Femur (tissue), 1 donor: ENCODE measurements around the gene MBLAC1.

ENCODE experiments used
- DNase-seq: peaks from one replicate; pipeline ENCODE4 v3.0.0-alpha.2; 2017

MBLAC1 gene

DNA sequence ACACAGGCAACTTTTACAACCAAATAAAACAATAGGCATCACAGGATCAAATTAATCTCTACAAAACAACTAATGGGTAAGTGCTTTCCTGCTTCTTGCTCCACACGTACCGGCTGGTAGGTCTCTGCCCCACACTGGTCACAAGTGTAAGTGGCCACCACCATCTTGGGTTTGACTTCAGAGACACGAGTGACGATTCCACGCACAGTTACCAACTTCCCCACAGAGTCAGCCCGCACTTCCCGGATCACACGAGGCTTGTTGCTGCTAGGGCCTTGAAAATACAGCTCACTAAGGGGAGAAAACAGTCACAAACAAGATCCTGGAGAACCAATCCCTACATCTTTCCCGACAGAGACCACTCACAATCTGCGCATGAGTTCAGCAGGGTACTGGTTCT is 27.9 kb upstream of the MBLAC1 start:
- DNase-seq: no peak

DNA sequence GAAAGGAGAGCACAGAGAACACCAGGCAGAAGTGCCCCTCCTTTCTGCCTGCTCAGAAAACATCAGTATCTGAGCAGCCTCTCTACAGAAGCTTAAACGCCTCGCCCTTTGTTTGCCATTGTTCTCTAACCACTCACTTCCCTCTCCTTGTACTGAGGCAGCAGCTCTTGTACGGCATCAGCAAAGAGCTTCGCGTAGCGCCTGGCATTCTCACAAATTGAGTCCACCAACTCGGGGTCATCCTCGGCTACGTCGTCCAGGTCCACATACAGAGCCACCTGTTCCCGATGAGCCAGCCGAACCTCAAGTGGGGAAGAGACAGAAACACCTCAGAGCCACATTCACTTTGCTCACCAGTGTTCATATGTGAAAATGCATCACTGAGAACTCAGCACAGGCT is 27.3 kb upstream of the MBLAC1 start:
- no peak for DNase-seq

DNA sequence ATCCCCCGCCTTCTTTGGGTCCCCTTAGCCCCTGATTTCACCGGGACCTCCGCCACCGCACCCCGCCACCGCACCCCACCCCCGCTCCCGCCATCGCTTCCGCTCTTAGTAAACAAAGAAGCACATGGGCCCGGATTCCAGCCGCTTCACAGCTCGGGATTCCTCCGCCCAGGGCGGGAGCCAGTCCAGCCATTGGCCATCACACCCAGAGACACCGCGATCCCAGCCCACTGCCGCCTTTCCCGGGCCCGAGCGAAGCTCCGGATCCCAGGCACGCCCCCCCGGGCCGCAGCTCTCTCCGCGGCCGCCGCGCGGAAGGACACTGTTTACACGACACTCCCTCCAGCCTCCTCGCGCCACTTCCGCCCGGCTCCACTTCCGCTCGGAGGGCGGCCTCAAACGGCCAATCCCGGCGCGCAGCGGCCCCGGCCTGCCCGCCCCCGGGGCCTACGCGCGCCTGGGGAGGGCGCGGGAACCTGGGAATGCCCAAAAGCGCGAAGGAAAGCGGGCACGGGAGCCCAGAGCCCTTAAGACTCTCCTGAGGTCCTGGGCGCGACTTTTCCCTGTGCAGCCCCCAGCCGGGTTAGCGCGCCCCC is 26.2 kb upstream of the MBLAC1 start:
- DNase-seq: peak; percentile 96

DNA sequence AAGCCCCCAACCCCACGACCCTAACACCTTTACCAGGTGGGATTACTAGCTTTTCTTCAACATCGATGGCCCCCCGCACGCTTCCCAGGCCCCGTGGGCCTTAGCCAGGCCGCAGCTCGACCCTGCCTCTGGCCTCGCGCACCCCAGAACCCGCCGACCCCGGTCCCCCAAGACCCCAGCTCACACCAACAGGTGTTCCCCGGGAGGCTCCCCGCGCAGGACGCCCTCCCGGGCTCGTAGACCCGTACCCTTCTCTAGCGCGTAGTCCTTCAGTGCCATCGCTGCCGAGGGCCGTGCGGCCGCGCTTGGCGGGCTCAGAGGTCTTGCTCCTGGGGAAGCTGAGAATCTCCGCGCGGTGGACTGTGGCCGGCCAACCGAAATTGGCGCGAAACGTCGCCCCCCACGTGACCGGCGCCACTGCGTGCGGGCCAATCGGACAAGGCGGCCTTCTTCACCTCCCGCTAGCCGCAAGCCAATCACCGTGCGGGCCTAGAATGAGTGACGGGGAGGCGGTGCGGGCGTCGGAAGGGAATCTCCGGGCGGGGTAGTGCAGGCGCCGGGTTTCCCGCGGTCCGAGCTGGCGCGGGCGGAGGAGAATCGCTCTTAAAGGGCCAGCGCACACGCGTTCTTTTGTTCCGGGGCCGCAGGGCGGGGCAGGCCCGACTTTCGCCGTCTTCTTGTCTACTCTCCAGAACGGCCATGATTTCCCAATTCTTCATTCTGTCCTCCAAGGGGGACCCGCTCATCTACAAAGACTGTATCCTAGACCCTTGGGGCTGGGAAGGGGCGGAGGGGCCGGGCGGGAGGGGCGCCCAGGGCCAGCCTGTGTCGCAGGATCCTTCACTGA is 25.5 kb upstream of the MBLAC1 start, which contains the start of the genes AP4M1 and MCM7:
Gene AP4M1, plus strand, starts transcription at position 628 of the 847 bp plus-strand sequence. Its CDS starts 72 bp downstream, at position 700.
Gene MCM7, minus strand, starts transcription at position 382 of the 847 bp plus-strand sequence. Its CDS starts 103 bp downstream, at position 279.
- peak; percentile 99 for DNase-seq

DNA sequence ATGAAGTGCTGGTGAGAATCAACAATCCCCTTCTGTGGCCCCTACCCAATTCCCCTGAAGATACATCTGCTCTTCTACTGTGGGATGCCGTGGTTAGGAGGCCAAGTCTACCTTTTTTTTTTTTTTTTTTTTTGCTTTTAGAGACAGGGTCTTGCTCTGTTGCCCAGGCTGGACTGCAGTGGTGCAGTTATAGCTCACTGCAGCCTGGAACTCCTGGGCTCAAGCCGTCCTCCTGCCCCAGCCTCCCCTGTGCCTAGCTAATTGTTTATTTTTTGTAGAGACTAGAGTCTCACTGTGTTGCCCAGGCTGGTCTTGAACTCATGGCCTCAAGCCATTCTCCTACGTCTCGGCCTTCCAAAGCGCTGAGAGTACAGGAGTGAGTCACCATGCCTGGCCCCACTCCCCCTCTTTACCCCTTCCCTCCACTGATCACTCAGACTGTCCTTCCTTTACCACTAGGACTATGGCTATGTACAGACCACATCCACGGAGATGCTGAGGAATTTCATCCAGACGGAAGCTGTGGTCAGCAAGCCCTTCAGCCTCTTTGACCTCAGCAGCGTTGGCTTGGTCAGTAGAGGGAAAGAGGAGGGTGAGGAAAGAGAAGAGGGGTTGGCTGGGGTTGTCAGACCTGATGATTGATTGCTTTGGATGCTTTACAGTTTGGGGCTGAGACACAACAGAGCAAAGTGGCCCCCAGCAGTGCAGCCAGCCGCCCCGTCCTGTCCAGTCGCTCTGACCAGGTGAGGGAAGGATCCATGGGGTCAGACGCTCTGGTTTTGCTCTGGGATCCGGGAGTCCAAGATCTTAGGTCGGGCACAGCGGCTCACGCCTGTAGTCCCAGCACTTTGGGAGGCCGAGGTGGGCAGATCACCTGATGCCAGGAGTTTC is 23.6 kb upstream of the MBLAC1 start:
- DNase-seq: no peak

DNA sequence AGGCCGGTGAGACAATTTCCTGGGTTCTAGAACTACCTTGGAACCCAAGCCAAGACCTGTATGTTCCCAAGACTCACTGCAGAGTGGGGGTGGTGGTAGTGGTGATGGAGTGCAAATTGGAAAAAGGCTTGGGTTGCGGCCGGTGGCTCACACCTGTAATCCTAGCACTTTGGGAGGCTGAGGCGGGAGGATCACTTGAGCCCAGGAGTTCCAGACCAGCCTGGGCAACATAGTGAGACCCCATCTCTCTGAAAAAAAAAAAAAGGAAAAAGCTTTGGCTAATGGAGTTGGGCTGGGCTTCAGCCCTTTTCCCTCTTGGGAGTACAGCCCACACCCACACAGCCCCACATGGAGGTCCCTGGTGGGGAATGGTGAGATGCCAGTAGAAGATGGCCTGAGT is 21.2 kb upstream of the MBLAC1 start:
- no peak for DNase-seq

DNA sequence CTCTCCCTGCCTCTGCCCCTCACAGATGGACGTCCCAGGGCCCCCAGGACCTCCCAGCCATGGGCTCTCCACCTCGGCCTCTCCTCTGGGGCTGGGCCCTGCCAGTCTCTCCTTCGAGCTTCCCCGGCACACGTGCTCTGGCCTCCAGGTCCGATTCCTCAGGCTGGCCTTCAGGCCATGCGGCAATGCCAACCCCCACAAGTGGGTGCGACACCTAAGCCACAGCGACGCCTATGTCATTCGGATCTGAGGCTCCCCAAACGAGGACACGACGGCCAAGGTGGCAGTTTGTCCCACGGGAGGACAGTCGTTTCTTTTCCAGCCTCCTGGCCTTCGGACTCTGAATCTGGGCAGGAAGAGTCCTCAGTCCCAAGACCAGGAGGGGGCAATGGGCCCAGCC is 20.1 kb upstream of the MBLAC1 start:
- no peak for DNase-seq

DNA sequence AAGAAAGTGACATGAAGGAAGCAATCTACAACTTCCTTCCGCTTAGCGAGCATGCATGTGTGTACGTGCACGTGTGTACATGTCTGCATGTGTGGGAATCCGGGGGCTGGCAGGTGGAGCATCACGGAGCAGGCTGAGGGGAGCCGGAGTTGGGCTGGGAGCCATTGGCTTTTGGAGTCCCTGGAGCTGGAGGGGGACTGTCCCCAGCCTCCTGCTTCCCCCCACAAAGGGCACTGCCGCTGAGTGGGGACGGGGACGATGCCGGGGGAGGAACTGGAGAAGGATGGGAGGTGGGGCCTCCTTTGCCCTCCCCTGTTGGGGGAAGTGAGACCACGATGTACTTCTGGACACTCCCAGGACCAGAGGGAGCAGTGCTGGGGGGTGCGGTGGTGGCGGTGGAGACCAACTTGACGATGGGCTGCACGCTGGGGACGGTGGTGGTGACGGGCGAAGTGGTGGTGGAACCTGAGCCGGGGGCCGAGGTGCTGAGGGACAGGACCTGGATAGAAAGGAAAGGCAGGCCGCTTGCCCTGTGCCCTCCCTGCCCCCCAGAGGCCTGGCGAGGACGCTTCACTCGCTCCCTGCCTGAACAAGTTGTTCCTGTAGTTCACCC is 19.5 kb upstream of the MBLAC1 start:
- no peak for DNase-seq

DNA sequence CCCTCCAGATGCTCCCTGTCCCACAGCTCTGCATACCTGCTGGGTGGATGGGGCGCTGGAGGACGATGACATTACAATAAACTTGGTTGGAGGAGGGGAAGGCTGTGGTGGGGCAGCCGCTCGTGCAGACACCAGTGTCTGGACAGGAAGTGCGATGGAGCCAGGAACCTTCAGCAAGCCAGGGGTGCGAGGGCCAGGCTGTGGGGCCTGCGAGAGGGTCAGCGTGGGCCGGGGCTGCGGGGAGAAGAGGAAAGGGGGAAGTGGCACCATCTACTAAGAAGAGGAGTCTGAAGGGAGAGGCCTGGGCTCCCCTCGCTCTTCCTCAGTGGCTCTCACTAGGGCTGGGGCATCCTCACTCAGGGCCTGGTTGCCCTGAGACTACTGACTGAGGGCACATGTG is 18.9 kb upstream of the MBLAC1 start:
- DNase-seq: no peak

DNA sequence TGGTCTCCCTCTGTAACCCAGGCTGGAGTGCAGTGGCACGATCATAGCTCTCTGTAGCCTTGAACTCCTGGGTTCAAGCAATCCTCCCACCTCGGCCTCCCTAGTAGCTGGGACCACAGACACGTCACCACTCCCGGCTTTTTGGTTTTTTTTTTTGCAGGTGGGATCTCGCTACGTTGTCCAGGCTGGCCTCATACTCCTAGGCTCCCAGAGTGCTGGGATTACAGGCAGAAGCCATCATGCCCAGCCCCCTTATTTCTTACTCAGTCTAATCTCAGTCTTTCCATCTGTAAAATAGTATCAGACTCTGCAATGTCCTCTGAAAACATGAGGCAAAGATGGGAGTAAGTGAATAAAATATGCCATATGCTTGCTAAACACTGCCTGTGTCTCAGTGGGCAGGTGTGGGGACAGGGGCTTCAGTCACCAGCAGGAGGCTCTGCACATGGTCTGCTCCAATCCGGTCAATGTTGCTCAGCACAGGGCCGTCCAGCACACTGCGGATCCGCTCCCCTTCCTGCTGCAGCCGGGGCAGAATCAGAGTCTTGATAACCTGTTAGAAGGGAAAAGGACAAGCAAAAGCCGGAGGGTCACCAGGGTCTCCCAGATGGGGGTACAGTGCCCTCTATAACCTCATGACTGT is 17.1 kb upstream of the MBLAC1 start:
- no peak for DNase-seq

DNA sequence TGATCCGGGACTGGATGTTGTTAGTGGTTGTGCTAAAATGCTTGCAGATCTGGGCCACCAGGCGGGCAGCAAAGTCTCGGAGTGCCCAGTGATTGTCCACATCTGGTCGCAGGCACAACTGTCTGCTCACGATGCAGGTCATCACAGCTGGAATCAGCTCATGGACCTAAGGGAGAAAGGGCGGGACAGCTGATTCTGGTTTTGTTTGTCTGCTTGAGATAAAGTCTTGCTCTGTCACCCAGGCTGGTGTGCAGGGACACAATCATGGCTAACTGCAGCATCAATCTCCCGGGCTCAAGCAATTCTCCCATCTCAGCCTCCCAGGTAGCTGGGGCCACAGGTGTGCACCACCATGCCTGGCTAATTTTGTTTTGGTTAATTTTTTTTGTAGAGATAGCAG is 15.6 kb upstream of the MBLAC1 start:
- DNase-seq: no peak

DNA sequence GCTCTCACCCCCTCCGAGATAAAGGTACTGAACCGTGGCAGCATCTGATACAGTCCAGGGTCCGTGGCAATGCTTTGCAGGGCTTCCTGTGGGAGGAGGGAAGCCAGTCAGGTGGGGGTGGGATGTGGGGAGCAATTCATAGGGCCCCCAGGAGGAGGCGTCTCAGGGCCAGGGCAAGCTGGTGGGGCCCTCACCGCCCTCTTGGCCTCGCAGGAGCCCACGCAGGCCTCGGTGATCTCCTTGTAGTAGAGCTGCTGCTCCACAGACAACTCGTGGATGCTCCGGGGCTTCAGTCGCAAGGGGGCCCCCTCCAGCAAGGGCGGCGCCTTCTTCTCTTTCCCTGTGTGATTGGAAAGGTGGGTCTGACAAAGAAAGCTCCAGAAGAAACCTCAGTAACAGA is 14.9 kb upstream of the MBLAC1 start:
- no peak for DNase-seq

DNA sequence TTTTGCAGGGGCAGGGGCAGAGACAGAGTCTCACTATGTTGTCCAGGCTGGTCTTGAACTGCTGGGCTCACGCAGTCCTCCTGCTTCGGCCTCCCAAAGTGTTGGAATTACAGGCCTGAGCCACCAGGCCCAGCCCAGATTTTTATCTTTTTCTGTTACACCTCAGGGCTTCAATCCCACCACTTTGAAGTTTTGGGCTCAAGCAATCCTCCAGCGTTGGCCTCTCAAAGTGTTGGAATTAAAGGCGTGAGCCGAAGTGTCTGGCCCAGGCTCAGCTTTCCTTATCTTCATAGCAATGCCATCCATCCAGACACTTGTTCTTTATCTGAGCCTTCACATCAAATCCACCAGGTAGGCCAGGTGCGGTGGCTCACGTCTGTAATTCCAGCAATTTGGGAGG is 11.7 kb upstream of the MBLAC1 start:
- DNase-seq: no peak

DNA sequence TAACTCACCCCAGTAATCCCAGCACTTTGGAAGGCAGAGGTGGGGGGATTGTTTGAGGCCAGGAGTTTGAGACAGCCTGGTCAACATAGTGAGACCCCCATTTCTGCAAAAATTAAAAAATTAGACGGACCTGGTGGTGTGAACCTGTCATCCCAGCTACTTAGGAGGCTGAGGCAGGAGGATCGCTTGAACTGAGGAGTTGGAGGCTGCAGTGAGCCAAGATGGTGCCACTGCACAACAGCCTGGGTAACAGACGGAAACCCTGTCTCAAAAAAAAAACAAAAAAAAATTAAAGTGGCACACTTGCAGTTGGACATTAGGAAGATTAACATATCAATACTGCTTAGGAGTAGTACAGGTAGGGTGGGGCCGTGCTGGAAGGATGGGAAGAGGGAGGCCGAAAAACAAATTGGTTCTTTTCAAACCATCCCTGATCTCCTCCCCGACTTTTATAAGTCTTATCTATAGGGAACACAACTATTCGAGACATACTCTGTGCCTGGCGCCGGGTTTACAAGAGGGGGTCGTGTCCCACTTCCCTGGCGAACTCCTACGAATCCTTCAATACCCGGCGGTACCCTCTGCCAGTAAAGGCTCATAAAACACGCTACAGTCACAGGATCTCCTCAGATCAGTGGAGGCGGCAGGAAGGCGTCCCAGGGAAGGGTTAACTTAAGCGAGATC is 8.2 kb upstream of the MBLAC1 start:
- DNase-seq: no peak

DNA sequence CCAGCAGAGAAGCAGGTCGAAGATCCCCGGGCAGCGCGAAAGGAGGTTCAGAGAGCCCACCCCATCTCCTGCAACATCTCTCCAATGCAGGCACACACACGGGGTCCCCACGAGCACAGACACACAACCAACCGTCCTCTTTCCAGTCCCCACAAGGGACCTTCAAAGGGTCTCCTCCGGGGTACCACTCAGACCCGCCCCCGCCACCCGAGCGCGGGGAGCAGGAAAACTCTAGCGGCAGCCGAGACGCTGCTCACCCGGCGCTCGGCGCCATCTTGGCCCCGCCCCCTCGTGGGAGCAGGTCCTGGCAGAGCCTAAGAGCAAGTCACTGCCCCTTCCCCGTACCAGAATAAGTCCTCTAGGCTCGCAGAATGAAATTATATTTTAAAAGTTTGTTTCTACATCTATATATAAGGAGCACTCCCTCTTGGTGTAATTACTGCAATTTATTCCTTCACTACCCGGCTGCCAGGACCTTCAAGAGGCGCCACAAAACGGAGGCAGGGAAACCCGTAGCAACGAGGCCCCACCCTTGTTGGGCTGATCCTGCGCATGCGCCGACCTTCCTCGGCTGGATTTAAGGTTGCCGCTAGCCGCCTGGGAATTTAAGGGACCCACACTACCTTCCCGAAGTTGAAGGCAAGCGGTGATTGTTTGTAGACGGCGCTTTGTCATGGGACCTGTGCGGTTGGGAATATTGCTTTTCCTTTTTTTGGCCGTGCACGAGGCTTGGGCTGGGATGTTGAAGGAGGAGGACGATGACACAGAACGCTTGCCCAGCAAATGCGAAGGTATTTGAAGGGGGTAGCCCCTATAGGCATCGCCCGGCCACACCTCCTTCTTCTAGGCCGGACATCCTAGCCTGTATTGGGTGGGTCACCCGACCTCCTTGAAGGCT is 7.4 kb upstream of the MBLAC1 start, which contains the start of the genes CNPY4 and TAF6:
Gene CNPY4, plus strand, starts transcription at position 563 of the 898 bp plus-strand sequence. Its CDS starts 111 bp downstream, at position 674.
Gene TAF6, minus strand, starts transcription at position 287 of the 898 bp plus-strand sequence. CDS start 5,149 bp downstream, outside the sequence.
- peak; percentile 97 for DNase-seq

DNA sequence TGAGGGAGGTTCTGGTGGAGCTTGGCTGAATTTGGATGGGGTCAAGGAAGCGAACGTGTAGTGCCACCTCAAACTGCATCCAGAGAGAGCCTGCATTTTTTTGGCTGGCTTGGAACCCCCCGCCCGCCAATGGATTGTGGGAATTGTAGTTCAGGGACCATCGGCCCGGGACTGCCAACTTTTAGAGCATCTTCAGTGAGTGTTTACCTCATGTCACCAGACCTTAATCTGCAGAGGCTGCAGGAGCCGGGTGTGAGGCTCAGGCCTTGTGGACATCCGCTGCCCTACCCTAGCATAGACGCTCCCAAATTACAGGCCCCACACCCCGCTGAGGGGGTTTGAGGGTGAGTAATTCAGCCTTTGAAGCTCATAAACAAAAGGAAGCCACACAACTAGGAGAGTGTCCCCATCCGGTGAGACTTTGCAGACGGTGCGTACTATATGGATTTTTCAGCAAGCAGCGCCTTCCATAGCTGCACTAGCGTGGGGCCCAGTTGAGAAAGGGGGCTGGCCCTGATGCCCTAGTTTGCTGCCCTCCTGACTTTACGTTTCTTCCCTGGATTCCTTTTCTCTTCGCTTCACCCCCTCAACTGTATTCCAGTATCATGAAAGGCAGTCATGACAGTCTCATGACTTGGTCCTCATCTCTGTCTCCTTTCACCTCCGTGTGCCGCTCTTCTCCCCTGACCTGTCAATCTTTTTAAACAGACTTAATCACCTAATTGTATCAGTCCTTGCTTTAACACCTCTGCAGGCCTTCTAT is 6.6 kb upstream of the MBLAC1 start:
- DNase-seq: peak; percentile 86

DNA sequence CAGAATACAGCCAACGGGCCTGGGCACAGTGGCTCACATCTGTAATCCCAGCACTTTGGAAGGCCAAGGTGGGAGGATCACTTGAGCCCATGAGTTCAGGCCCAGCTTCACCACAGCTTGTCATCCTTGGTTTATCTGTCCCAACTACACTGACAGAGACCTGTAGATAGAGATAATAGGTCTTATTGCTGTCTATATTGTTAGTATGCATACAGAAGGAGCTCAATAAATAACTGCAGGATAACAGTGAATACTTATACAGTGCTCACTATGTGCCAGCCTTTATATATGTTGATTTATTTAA is 6.1 kb upstream of the MBLAC1 start:
- DNase-seq: no peak

DNA sequence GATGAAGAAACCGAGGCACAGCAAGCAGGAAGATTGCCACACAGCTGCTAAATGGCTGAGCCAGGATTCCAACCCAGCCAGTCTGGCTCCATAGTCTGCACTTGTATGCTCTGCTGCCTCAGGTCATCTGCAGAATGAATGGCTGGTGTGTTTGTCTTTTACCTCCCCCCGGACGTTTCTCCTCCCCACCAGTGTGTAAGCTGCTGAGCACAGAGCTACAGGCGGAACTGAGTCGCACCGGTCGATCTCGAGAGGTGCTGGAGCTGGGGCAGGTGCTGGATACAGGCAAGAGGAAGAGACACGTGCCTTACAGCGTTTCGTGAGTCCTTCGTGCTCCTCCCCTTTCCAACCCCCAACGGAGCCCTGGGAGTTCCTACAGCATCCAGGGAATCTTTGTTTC is 4.7 kb upstream of the MBLAC1 start:
- DNase-seq: no peak

DNA sequence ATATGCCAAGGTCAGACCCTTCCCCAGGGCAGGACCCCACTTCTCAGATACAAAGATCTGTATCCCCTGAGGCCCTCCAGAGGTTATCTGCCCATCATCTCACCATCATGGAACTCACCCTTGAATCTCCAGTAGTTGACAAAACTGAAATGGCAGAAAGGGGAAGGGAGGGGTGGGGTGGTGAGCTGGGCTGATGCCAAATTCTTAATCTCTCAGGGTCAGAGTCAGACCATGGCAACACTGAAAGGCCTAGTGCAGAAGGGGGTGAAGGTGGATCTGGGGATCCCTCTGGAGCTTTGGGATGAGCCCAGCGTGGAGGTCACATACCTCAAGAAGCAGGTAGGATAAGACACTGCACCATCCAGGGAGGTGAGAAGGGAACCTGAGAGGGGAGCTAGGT is 4.2 kb upstream of the MBLAC1 start:
- peak; percentile 20 for DNase-seq
